Measurements from ENCODE around the gene VSIG10.

GRCh38 chr12:118033902-118034301 is 69.9 kb downstream of the VSIG10 start:
- TF ChIP-seq POLR2AphosphoS5 (IDR thresholded peaks at IDR 0.05) (no peak), POLR2A (IDR thresholded peaks at IDR 0.05) (no peak), EP300 (IDR thresholded peaks at IDR 0.05) (no peak)
- TF ChIP-seq, protein P1, sequence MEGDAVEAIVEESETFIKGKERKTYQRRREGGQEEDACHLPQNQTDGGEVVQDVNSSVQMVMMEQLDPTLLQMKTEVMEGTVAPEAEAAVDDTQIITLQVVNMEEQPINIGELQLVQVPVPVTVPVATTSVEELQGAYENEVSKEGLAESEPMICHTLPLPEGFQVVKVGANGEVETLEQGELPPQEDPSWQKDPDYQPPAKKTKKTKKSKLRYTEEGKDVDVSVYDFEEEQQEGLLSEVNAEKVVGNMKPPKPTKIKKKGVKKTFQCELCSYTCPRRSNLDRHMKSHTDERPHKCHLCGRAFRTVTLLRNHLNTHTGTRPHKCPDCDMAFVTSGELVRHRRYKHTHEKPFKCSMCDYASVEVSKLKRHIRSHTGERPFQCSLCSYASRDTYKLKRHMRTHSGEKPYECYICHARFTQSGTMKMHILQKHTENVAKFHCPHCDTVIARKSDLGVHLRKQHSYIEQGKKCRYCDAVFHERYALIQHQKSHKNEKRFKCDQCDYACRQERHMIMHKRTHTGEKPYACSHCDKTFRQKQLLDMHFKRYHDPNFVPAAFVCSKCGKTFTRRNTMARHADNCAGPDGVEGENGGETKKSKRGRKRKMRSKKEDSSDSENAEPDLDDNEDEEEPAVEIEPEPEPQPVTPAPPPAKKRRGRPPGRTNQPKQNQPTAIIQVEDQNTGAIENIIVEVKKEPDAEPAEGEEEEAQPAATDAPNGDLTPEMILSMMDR (IDR thresholded peaks at IDR 0.05) = no peak
